Measurements from ENCODE around the gene YDJC. TPM values are rescaled to one million over a fixed set of nuclear protein-coding genes. Genes with fewer than 3 reads are reported as not detected.
"Not testable (repeated sequence)": the region's sequence is repeated elsewhere in the genome, so short reads cannot be mapped to it uniquely, and the experiment has no call there.

Gene YDJC
- polyA plus RNA-seq, 3 donors, result 6.1 to 34.7 (median 12.2) TPM

DNA sequence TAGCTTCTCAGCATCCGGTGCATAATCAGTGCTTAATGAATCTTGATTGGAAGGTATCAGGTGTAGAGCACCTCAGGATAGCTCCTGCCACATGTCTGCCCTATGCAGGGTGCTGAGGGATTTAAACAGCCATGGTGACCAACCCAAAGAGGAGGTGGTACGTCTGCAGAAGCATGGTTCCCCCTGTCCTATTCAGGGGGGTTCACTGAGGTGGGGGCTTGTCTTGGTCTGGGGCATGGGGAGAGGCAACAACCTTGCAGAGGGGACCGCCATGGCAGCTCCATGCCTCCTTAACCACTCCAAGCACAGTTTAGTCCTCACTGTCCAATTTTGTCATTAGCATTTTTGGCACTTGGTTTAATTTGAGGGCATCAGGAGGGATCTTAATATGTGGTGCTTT is 37.4 kb downstream of the YDJC start:
- WGBS, 3 donors, result 87 to 94% (median 91%) methylated on average over 3 of the region's 3 CpGs
- no peak overlapping the region for H3K27ac ChIP-seq (ENCODE audit: low read depth, low read length)

DNA sequence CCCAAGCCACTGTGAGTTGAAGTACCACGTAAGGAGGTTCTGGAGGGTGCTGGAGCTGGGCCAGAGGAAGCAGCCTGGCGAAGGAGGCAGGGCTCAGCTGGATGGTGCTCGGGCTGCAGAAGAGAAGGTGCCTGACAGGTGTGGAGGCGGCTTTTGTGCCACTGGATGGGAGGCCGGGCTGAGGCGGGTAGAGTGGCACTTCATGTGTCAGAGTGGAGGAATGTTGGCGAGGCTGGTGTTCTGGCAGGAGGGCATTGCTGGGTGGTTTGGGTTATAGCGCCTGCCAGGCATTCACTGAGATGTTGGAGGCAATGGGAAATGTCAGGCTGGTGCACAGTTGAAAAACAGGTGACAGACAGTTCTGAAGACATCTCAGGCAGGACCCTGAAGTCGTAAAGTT is 38.1 kb downstream of the YDJC start:
- no peak overlapping the region for H3K27ac ChIP-seq (ENCODE audit: low read depth, low read length)
- WGBS, 3 donors, result 64 to 75% (median 68%) methylated on average over 9 of the region's 9 CpGs

DNA sequence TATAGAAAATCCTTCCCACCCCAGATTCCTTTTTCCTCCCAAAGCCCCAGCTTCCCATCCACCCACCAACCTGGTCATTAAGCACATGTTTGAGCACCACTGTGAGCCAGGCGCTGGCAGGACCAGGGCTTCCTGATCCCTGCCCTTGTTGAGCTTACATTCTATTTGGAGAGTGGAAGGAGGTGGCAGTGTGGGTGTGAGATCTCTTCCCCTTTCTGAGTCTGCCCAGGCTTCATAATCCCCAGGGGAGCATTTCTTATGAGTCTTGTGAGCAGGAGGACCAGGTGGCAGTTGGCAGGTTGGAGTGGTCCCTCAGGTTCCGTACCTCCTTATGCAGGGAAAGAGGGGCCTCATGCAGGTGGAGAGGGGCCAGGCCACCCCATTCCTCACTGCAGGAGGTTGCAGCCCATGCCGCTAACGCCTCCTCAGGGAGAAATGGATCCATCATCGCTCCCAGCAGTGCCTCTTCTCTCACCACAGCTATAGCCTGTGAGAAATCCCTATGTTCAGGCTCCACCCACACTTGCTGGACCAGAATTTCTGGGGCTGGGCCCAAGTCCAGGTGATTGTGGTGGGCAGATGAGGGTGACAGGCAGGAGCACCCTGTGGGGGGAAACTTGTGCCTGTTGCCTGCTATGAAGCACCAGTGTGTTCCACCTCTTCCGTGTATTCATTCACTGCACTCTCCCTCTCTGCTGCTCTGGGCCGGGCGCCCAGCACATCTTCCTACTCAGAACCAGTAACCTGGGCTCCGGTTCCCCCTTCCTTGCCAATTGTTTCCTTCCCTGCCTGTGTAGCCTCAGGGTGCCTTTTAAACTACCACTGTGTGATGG is 38.8 kb downstream of the YDJC start:
- 76 to 78% (median 76%) methylated on average over 9 of the region's 9 CpGs for WGBS, 3 donors
- H3K27ac ChIP-seq (ENCODE audit: low read depth, low read length), result no peak overlapping the region

DNA sequence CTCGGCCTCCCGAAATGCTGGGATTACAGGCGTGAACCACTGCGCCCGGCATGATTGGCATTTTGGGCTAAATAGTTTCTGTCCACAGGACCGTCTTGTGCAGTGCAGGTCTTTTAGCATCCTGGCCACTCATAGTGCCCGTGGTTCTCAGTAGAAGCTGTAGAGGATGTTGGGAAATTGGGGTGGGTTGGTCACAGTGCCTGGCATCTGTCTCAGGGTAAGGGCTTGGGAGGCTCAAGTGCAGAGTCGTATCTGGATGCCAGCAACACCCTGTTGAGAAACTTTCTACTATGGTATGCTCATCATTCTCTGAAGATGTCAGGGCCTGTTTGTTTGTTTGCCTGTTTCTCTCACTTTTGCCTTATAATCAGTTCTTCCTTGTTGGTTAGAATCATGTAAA is 40.4 kb downstream of the YDJC start:
- WGBS, 3 donors, result 78 to 93% (median 80%) methylated on average over 8 of the region's 8 CpGs
- no peak overlapping the region for H3K27ac ChIP-seq (ENCODE audit: low read depth, low read length)

DNA sequence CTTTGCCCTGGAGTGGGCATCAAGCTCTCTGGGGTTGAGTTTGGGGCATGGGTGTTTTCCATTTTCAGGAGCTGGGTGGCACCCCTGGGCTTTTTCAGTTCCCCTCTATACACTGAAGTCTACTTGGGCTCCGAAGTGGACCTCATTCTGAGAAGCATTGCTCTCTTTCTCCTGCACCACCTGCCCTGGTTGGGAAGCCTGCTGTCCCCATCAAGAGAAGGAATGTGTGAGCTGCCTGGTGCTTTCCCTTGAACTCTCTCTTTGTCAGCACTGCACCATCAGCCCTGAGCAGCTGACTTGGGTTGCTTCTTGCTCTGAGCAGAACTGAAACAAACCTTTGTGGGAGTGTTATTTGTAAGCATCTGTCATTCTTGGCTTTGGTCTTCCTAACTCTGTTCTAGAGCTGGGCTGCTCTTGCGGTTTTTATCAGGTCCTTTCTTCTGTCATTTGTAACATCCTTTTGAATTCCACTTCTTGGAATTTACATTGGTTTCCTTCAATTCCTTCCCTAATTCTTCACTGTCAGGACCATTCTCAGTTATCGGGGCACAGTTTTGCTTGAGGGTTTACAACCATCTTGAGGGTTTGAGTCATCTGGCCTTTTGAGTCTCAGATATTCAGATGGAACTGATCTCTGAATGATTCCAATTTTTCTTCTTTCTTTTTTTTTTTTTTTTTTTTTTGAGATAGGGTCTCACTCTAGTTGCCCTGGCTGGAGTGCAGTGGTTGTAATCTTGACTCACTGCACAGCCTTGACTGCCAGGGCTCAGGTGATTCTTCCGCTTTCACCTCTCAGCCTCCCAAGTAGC is 41.8 kb downstream of the YDJC start:
- no peak overlapping the region for H3K27ac ChIP-seq (ENCODE audit: low read depth, low read length)
- 65 to 75% (median 71%) methylated on average over 4 of the region's 4 CpGs for WGBS, 3 donors

DNA sequence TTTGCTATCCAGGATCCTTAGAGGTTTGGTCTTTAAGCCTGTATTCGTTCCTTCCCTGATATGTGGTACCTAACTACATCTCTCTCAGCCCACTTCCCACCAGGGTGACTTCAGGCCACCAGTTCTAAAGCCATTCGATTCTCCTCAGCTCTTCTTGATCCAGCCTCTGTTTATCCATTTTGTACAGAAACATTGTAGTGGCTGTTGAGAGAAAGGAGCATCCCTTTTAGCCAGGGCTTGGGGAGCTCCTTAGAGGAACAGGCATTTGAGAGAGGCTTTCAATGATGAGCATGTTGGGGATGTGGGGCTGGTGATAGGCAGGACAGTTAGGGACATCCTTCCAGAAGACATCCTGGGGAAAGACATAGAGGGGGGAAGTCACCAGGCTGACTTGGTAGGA is 44.4 kb downstream of the YDJC start:
- WGBS, 3 donors, result 77 to 83% (median 82%) methylated on average over 2 of the region's 2 CpGs

DNA sequence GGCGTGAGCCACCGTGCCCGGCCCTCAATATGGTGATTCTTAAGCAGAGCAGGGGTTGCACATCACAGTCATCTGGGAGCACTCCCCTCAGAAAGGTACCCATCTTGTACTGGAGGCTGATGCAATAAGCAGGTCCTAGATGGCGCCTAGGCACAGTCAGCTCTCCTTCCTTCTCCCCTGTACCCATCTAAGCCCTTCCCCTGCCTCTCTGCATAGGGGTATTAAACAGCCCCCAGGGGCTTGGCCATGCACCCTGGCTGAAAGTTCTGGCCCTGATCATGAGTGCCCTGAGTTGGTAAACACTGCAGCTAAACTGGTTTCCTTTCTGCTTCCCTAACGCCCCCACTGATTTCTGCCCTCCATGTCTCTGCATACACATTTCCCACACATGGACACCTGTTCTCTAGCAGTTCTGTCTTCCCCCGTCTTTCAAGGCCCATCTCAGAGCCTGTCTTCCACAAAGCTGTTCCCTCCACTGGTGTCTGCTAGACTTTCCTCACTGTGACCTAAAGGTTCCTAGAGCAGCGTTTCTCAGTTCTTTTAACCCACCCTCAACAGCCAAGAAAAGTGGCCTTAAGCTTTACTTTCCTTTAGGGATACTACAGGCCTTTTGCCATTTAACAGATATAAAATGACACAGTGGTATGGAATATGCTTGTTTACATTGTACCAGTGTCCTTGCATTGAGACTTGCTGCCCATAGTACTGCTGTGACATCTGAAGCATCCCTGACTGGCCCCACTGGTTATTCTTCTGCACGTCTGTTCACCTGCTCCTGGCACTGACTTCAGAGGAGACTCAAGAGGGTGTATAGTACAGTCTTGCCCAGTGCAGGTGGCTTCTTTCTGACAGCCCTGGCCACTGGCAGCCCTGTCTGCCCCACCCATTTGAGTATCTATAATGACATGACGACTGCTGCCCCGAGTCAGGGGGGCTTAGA is 46.8 kb downstream of the YDJC start:
- H3K27ac ChIP-seq (ENCODE audit: low read depth, low read length), result no peak overlapping the region
- 59 to 80% (median 76%) methylated on average over 10 of the region's 10 CpGs for WGBS, 3 donors

More for the DNA sequence above, 44.4 kb downstream of the YDJC start:
- H3K27ac ChIP-seq (ENCODE audit: low read depth, low read length), result no peak overlapping the region

DNA sequence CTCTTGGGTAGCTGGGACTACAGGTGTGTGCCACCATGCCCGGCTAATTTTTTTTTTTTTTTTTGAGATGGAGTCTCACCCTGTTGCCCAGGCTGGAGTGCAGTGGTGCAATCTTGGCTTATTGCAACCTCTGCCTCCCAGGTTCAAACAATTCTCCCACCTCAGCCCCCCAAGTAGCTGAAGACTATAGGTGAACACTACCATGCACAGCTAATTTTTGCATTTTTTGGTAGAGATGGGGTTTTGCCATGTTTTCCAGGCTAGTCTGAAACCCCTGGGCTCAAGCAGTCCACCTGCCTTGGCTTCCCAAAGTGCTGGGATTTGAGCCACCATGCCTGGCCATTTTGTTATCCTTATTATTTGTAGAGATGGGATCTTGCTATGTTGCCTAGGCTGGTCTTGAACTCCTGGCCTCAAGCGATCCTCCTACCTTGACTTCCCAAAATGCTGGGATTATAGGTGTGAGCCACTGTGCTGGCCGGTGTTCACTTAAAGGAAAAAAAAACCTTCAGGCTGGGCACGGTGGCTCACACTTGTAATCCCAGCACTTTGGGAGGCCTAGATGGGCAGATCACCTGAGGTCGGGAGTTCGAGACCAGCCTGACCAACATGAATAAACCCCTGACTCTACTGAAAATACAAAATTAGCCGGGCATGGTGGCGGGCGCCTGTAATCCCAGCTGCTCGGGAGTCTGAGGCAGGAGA is 48.7 kb downstream of the YDJC start:
- not testable (repeated sequence) for H3K27ac ChIP-seq (ENCODE audit: low read depth, low read length)
- WGBS, 3 donors, result 94% methylated on average over 10 of the region's 10 CpGs

DNA sequence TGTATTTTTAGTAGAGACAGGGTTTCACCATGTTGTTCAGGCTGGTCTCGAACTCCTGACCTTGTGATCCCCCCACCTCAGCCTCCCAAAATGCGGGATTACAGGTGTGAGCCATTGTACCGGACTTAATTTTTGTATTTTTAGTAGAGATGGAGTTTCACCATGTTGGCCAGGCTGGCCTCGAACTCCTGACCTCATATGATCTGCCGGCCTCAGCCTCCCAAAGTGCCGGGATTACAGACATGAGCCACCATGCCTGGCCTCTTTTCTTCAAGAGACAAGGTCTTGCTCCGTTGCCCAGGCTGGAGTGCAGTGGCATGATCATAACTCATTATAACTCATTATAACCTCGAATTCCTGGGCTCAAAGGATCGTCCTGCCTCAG is 49.2 kb downstream of the YDJC start:
- H3K27ac ChIP-seq (ENCODE audit: low read depth, low read length), result not testable (repeated sequence)
- 91 to 94% (median 92%) methylated on average over 9 of the region's 9 CpGs for WGBS, 3 donors

DNA sequence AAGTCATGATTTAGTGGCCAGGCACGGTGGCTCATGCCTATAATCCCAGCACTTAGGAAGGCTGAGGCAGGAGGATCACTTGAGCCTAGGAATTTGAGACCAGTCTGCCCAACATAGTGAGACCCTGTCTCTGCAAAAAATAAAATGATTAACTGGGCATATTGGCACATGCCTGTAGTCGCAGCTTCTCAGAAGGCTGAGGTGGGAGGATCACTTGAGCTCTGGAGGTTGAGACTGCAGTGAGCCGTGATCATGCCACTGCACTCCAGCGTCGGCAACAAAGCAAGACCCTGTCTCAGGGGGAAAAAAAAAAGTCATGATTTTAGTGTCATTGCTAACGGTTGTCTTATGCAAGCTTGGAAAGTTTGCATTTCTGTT is 50.4 kb downstream of the YDJC start:
- H3K27ac ChIP-seq (ENCODE audit: low read depth, low read length), result no peak overlapping the region
- 56 to 70% (median 56%) methylated on average over 6 of the region's 6 CpGs for WGBS, 3 donors

Other genes starting within 250 kb of the YDJC start
- under 1 TPM in 1 of 3 donors, not detected in 2; 0.08 TPM for gene RIMBP3B, start 246.3 kb downstream of the YDJC start, polyA plus RNA-seq
- 1 to 10 TPM in 2 of 3 donors, under 1 TPM in 1; 0.98 to 2.0 (median 1.6) TPM for gene HIC2, start 212.7 kb downstream of the YDJC start, polyA plus RNA-seq
- 1 to 10 TPM in 1 of 3 donors, under 1 TPM in 2; 0.15 to 1.1 (median 0.64) TPM for gene TMEM191C, start 162.6 kb downstream of the YDJC start, polyA plus RNA-seq
- under 1 TPM in 2 of 3 donors, not detected in 1; 0.01 TPM for gene RIMBP3C, start 78.6 kb downstream of the YDJC start, polyA plus RNA-seq
- 10 to 100 TPM; 21.4 to 56.3 (median 47.6) TPM for gene UBE2L3, start 62.3 kb downstream of the YDJC start, polyA plus RNA-seq
- gene CCDC116, start 2.7 kb upstream of the YDJC start, polyA plus RNA-seq, result 1 to 10 TPM in 1 of 3 donors, under 1 TPM in 2; 0.15 to 1.0 (median 0.67) TPM
- 10 to 100 TPM; 18.1 to 69.9 (median 43.6) TPM for gene SDF2L1, start 12.3 kb upstream of the YDJC start, polyA plus RNA-seq
- gene PPIL2, start 36.0 kb upstream of the YDJC start, polyA plus RNA-seq, result 10 to 100 TPM; 12.5 to 18.8 (median 16.6) TPM
- 1 to 10 TPM; 1.5 to 3.0 (median 2.9) TPM for gene YPEL1, start 105.8 kb upstream of the YDJC start, polyA plus RNA-seq
- gene MAPK1, start 237.6 kb upstream of the YDJC start, polyA plus RNA-seq, result 10 to 100 TPM; 12.6 to 22.3 (median 16.6) TPM

Data from adipose tissue (tissue), 3 donors.